DMS 273 treated with DMSO at 0.1 percent for 48 hours (cell line): ENCODE data around the gene SS18L1.

ENCODE experiments used
- DNase-seq: peaks from one replicate; lab custom pipeline; 2025; lab: John Stamatoyannopoulos, UW

SS18L1 gene

DNA sequence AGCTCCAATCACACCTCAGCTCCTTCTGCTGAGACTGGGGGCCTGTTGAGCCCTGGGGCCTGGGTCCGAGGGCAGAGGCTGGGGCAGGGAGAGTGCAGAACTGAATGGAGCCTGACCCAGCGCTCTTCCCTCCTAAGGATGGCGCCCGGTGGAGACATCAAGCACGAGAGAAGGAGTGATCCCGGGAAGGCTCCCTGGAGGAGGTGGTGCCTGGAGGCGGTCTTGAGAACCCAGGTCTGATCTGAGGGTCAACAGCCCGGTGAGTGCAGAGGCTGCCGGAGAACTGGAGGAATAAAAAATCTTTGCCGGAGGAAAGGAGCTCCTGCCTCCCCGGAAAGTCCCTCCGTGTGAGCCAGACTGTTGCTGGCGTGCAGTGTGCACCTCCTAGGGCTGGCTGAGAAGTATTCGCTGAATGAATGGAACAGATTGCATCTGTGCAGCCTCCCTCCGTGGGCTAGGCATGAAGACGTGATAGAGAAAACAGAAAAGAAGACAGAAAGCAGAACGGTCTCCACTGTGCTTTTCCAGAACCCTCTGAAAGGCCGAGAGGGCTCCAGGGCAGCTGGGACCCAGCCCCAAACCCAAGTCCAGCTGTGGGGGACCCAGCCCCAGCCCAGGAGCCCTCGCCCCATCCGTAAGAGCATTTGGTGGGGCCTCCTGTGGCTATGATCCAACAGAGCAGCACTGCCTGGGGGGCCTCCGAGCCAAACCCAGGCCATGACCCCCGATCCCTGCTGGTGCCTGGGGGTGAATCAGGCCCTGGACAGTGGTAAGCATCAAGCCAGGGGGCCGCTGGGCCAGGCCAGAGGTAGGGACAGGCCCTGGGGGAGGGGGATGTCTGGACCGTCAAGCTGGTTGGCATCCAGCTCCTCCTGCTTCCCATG, 83.4 kb downstream of the SS18L1 start:
- no peak for DNase-seq

DNA sequence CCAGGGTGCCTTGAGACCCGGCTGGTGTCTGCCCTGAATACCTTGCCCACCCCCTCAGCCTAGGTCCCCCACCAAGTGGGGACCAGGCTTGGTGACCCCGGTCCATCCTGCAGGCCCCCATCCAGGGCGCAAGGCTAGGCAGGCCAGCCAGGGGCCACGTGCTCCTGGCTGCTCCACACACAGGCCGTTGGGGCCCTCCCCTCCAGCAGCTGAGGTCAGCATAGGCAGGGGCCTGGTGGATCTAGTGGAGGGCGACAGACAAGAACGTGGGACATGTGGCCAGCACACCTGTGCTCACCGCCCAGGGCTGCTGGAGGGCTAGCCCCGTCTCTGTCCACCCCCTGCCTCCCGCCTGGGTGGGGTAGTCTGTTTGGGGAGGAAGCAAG, 84.0 kb downstream of the SS18L1 start:
- DNase-seq, result no peak

DNA sequence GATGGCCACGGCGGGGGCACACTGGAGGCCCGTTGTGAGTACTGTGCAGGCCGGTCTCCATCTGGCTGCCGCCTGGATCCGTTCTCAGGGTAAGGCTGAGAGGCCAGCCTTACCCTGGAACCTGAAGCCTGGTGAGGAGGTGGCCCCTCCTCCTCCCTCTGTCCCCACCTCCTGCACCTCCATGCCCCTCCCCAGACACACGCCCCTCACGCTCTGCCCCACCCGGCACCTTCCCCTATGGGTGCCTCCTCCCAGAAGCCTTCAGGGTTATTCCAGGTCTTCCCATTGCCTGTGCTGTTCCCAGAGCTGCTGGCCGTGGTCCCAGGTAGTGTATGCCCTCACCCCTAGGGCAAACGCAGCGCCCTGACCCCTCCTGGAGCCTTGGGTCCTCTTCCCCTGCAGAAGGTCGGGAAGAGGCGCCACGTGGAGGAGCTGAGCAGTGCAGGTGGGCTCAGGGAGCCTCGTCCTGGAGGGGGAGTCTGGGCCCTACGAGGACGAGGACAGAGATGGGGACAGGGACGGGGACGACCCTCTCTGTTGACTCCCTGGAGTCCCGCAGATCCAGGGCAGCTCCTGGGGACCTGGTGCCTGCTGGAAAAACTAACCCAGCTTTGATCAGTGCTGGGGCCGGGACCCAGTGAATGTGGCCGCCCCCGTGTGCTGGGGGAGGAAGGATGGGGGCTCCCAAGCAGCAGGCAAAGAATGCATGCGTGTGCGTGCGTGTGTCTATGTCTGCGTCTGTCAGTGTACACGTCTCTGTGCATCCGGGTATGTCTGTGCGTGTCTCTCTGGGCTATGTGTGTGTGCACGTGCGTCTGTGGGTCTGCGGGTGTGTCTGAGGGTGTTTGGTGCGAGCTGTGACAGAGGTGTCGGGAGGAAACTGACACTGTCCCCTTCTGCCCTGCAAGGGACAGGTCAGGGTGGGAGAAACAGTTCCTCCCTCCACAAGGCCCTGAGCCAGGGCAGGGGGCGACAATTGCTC, 84.7 kb downstream of the SS18L1 start:
- DNase-seq, result no peak

DNA sequence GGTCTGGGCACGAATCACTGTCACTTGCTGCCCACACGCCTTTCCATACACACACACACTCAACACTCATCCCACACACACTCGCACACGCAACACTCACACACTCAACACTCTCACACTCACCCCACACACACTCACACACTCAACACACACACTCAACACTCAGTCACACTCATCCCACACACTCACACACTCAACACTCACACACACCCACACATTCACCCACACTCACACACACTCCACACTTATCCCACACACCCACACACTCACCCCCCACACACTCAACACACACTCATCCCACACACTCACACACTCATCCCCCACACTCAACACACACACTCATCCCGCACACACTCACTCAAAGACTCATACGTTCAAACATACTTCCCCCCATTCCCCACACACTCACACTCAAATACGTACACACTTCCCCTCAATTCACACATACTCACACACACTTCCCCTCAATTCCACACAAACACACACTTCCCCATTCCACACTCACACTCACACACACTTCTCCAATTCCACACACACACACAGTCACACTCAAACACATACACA, 85.5 kb downstream of the SS18L1 start:
- no peak for DNase-seq

DNA sequence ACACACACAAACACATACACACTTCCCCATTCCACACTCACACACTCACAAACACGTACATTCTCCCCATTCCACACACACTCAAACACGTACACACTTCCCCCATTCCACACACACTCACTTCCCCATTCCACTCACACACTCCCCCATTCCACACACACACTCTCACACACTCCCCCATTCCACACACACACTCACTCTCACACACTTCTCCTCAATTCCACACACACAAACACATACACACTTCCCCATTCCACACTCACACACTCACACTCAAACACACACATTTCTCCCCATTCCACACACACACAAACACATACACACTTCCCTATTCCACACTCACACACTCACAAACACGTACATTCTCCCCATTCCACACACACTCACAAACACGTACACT, 86.1 kb downstream of the SS18L1 start:
- DNase-seq, result no peak

DNA sequence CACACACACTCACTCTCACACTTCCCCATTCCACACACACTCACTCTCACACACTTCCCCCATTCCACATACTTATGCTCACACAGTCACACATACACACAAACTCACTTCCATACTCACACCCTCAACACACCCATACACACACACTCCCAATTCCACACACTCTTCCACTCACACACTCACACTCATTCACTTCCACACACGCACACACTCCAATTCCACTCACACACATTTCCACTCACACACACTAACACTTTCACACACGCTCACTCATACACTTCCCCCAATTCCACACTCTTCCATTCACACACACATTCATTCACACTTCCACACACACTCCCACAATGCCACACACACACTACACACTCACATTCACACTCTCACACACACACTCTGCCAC, 86.7 kb downstream of the SS18L1 start:
- no peak for DNase-seq

DNA sequence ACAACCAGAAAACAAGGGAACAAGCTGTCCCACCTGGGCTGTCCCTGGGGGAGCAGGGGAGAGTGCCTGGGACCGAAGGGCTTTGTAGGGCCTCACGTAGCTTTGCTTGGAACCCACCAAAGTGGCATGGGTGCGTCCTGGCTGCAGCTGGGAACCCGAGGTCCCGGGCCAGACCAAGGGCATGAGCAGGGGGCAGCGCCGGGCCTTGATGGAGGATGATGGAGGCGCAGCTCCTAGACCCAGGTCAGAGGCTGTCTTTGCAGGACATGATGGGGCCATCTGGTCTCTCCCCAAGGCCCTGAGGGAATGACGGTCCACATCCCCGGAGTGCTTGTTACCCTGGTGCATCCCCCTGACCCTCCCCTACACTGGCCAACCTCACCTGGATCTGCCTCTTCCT, 87.1 kb downstream of the SS18L1 start:
- DNase-seq, result no peak

DNA sequence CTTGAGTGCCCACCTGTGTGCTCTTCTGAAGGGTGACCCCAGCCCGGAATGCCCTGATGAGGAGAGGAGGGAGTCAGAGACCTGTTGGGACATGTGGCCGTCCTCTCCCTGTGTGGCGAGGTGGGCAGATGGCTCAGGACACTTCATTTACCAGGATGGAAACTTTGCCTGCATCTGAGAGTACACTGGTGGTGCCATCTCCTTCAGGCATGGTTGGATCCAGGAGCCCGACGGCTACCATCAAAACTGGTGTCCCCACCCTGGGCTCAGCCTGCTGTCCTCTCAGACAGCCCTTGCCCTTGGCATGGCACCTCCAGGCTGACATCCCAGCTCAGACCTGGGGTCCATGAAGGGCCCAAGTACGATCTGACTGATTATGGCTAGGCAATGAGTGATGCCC, 87.7 kb downstream of the SS18L1 start:
- no peak for DNase-seq
